BLaER1 treated with 17β-estradiol and CSF1 and Interleukin-3, amounts not matched to agents 10 nM and 100 nM (cell line): Measurements from ENCODE around the gene AMPH.
"Not testable (repeated sequence)": the region's sequence is repeated elsewhere in the genome, so short reads cannot be mapped to it uniquely, and the experiment has no call there.

Source experiments
- H3K27ac ChIP-seq, 11 experiments: shearing (Covaris generic); formaldehyde crosslinking; 2 replicates each; pipeline ENCODE4 v1.8.1; 2022
- H3K27me3 ChIP-seq, 11 experiments: shearing (Covaris generic); formaldehyde crosslinking; 2 replicates each; pipeline ENCODE4 v1.8.1; 2022
- H3K36me3 ChIP-seq, 11 experiments: shearing (Covaris generic); formaldehyde crosslinking; 2 replicates each; pipeline ENCODE4 v1.8.1; 2022
- H3K4me1 ChIP-seq, 10 experiments: shearing (Covaris generic); formaldehyde crosslinking; 2 replicates each; pipeline ENCODE4 v1.8.1; 2022
- H3K4me2 ChIP-seq, 11 experiments: shearing (Covaris generic); formaldehyde crosslinking; 2 replicates each; pipeline ENCODE4 v1.8.1; 2022
- H3K4me3 ChIP-seq, 10 experiments: shearing (Covaris generic); formaldehyde crosslinking; 2 replicates each; pipeline ENCODE4 v1.8.1; 2022
- H3K9ac ChIP-seq, 11 experiments: shearing (Covaris generic); formaldehyde crosslinking; 2 replicates each; pipeline ENCODE4 v1.8.1; 2022
- H3K9me3 ChIP-seq, 11 experiments: shearing (Covaris generic); formaldehyde crosslinking; replicated peaks in 1 of 11; 2 replicates each; pipeline ENCODE4 v1.8.1; 2022
- H4K20me1 ChIP-seq, 11 experiments: shearing (Covaris generic); formaldehyde crosslinking; 2 replicates each; pipeline ENCODE4 v1.8.1; 2022
- Cebpa-rat ChIP-seq, 11 experiments: shearing (Covaris generic); IDR thresholded peaks; 2 replicates each; pipeline ENCODE4 v1.8.1; 2022

Gene AMPH

DNA sequence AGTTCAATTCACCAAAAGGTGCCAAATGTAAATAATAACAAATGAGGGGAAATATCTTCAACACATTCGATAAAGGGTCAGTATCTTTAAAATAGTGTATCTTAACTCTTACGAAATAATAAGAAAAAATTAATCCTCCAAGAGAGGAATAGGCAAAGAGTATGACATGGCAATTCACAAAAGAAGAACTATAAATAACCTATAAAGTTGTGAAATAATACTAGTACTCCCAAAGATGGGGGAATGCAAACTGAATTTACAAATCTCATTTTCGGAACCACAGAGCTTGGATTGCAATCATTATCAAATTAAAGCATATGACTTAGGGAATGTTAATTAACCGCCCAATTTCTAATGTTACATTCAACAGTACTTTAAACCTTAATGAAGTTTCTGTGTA is 279.6 kb downstream of the AMPH start:
- no peaks in the 10 kb centered on the region for H3K9me3 ChIP-seq
- no peak overlapping the region for H3K27ac ChIP-seq
- no peak overlapping the region for H3K4me3 ChIP-seq
- H3K9ac ChIP-seq = no peak overlapping the region
- TF ChIP-seq Cebpa-rat (IDR thresholded peaks at IDR 0.05) = no peak
- no peaks in the 10 kb centered on the region for H4K20me1 ChIP-seq
- H3K36me3 ChIP-seq = no peaks in the 10 kb centered on the region
- H3K27me3 ChIP-seq = no peaks in the 10 kb centered on the region
- no peak overlapping the region for H3K4me2 ChIP-seq
- H3K4me1 ChIP-seq = peaks cover 0 to 8% (median 0%) of the 10 kb centered on the region in 10 experiments; a peak in 5 of 20 replicates

DNA sequence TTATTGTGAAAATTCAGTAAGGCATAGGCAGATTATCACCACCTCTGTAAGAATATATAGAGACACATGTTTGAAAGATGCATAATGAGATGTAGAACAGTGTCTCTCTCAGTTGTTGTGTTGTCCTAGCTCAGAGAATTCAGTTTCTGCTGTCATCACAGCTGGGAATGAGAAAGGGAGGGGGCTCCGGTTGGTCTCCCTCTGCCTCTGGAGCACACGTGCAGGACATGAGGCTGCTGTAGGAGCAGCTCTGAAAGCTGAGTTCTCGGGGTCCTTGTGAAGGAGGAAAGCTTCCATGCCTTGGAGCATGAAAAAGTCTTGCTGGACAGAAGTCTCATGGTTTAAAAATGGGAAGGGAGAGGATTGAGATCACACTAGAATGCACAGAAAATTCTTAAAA is 280.4 kb downstream of the AMPH start:
- H3K9me3 ChIP-seq, H3K27me3 ChIP-seq, H3K4me2 ChIP-seq, H3K27ac ChIP-seq, H3K4me3 ChIP-seq, H3K36me3 ChIP-seq, H3K9ac ChIP-seq, H4K20me1 ChIP-seq: not testable (repeated sequence)
- H3K4me1 ChIP-seq = peaks cover 0 to 15% (median 5%) of the 10 kb centered on the region in 10 experiments; a peak in 18 of 20 replicates

DNA sequence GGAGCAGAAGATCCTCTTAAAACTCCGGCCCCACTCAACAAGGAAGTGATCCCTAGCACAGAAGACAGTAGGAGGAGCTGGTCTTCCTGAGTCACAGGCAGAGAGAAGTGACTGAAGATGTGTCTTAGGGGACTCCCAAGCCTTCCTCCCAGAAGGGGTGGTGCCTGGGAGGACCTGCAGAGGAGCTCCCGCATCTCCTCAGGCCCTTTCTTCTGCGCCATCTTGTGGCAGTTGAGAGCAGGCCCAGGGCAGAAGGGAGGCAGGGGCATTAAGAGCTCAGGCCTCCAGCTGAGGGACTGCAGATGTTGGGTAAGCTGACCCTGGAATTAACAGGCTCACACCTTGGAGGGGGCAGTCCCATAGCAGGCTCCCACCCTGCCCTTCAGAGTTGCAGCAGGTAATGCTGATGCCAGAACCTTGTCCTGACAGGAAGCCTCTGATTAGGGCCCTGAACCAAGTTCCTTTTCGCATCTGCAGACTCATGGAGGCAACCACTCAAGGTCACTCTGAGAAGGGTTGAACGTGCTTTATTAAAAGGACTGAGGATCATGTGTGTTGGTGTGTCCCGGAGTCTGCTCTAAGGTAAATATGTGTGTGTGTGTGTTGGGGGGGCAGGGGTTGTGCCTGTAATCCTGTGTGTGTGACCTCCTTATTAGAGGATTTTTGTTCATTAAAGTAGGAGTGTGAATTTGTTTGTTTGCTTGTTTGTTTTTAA is 281.1 kb downstream of the AMPH start:
- peak overlapping the region in 7 of 11 experiments; percentile 50 to 70 (median 59); a peak in 12 of 22 replicates for H3K27ac ChIP-seq
- H3K27me3 ChIP-seq = not testable (repeated sequence)

DNA sequence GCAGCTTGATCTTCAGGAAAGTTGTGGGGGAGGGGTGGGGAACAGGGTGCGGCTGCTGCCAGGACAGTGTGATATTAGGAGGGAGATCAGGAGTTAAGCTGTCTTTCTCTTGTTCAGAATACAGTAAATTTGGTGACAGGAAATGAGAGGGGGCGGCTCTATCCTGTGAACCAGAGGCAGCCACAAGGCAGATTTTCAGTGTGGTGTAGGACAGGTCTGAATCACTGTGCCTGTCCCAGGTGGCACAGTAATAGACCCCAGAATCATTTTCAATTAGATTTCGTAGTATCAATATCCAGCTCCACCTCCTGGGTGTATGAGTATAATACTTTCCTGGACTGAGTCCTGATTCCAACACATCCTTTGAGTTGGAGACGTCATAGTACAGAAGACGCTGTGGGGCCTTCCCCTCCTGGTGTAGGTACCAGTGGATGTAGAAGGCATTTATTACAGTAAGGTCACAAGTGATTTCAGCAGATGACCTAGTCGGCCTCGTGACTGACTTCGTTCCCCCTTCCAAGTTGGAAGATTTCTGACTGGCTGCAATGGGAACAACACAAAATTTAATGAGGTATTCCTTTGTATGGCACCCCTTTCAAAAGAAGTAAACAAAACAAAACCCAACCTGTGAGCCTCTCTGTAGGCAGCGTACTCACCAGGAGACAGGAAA is 281.9 kb downstream of the AMPH start:
- H3K36me3 ChIP-seq, H3K27me3 ChIP-seq, H3K9me3 ChIP-seq, H4K20me1 ChIP-seq, H3K4me3 ChIP-seq: not testable (repeated sequence)
- Histone ChIP-seq H3K4me1 (peaks cover 9 to 30% (median 18%) of the 10 kb centered on the region in 10 experiments), H3K27ac (peak overlapping the region in 7 of 11 experiments; percentile 50 to 70 (median 59); a peak in 12 of 22 replicates), H3K4me2 (peak overlapping the region in 2 of 11 experiments; percentile 32 to 44; a peak in 2 of 22 replicates), H3K9ac (peak overlapping the region in 2 of 11 experiments; percentile 47 to 55; a peak in 1 of 22 replicates)

More for the DNA sequence above, 281.1 kb downstream of the AMPH start:
- Histone ChIP-seq H3K9ac (peak overlapping the region in 2 of 11 experiments; percentile 47 to 55; a peak in 1 of 22 replicates), H3K4me1 (peaks cover 3 to 23% (median 12%) of the 10 kb centered on the region in 10 experiments), H3K4me2 (peak overlapping the region in 2 of 11 experiments; percentile 32 to 44; a peak in 2 of 22 replicates)
- not testable (repeated sequence) for H4K20me1 ChIP-seq, H3K9me3 ChIP-seq, H3K36me3 ChIP-seq, H3K4me3 ChIP-seq

DNA sequence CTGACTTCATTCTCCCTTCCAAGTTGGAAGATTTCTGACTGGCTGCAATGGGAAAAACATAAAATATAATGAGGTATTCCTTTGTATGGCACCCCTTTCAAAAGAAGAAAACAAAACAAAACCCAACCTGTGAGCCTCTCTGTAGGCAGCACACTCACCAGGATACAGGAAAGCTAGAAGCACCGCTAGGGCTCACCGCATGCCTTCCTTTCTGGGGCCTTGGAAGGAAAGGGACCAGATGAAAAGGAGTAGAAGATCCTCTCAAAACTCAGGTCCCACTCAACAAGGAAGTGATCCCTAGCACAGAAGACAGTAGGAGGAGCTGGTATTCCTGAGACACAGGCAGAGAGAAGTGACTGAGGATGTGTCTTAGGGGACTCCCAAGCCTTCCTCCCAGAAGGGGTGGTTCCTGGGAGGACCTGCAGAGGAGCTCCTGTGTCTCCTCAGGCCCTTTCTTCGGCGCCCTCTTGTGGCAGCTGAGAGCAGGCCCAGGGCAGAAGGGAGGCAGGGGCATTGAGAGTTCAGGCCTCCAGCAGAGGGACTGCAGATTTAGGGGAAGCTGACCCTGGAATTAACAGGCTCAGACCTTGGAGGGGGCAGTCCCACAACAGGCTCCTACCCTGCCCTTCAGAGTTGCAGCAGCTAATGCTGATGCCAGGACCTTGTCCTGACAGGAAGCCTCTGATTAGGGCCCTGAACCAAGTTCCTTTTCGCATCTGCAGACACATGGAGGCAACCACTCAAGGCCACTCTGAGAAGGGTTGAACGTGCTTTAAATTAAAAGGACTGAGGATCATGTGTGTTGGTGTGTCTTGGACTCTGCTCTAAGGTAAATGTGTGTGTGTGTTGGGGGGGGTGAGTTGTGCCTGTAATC is 285.6 kb downstream of the AMPH start:
- H3K9ac ChIP-seq, H4K20me1 ChIP-seq, H3K9me3 ChIP-seq, H3K27me3 ChIP-seq, H3K4me3 ChIP-seq, H3K36me3 ChIP-seq: not testable (repeated sequence)
- Histone ChIP-seq H3K27ac (peak overlapping the region in 9 of 11 experiments; percentile 0 to 59 (median 20); a peak in 10 of 22 replicates), H3K4me2 (peak overlapping the region; percentile 10 to 65 (median 46); a peak in 17 of 22 replicates), H3K4me1 (peaks cover 16 to 48% (median 39%) of the 10 kb centered on the region in 10 experiments)

DNA sequence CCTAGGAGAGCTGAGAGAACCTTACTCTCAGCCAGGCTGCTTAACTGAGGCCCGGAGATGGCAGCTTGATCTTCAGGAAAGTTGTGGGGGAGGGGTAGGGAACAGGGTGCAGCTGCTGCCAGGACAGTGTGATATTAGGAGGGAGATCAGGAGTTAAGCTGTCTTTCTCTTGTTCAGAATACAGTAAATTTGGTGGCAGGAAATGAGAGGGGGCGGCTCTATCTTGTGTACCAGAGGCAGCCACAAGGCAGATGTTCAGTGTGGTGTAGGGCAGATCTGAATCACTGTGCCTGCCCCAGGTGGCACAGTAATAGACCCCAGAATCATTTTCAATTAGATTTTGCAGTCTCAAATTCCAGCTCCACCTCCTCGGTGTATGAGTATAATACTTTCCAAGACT is 286.4 kb downstream of the AMPH start:
- H3K27ac ChIP-seq = peak overlapping the region in 2 of 11 experiments; percentile 57 to 59; a peak in 4 of 22 replicates
- H3K4me1 ChIP-seq = peaks cover 21 to 54% (median 45%) of the 10 kb centered on the region in 10 experiments
- not testable (repeated sequence) for H3K9me3 ChIP-seq, H3K4me3 ChIP-seq, H3K36me3 ChIP-seq, H3K27me3 ChIP-seq, H4K20me1 ChIP-seq
- H3K4me2 ChIP-seq = peak overlapping the region in 10 of 11 experiments; percentile 15 to 65 (median 41); a peak in 13 of 22 replicates
- H3K9ac ChIP-seq = 0 out of 22 replicates have a peak overlapping the region, but pooled peaks of 1 of the 11 experiments have one; percentile 23

DNA sequence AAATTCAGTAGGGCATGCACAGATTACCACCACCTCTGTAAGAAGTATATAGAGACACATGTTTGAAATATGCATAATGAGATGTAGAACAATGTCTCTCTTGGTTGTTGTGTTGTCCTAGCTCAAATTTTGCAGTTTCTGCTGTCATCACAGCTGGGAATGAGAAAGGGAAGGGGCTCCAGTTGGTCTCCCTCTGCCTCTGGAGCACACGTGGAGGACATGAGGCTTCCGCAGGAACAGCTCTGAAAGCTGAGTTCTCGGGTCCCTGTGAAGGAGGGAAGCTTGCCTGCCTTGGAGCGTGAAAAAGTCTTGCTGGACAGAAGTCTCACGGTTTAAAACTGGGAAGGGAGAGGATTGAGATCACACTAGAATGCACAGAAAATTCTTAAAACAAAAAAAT is 289.0 kb downstream of the AMPH start:
- peak overlapping the region in 2 of 10 experiments; percentile 38 to 57; a peak in 4 of 20 replicates for H3K4me3 ChIP-seq
- H3K27me3 ChIP-seq, H3K9me3 ChIP-seq, H4K20me1 ChIP-seq, H3K36me3 ChIP-seq: not testable (repeated sequence)
- H3K4me2 ChIP-seq = peak overlapping the region in 8 of 11 experiments; percentile 56 to 86 (median 78); a peak in 12 of 22 replicates
- H3K9ac ChIP-seq = peak overlapping the region in 4 of 11 experiments; percentile 2 to 58 (median 36); a peak in 3 of 22 replicates
- H3K4me1 ChIP-seq = peaks cover 21 to 73% (median 44%) of the 10 kb centered on the region in 10 experiments
- peak overlapping the region in 4 of 11 experiments; percentile 23 to 63 (median 52); a peak in 6 of 22 replicates for H3K27ac ChIP-seq

DNA sequence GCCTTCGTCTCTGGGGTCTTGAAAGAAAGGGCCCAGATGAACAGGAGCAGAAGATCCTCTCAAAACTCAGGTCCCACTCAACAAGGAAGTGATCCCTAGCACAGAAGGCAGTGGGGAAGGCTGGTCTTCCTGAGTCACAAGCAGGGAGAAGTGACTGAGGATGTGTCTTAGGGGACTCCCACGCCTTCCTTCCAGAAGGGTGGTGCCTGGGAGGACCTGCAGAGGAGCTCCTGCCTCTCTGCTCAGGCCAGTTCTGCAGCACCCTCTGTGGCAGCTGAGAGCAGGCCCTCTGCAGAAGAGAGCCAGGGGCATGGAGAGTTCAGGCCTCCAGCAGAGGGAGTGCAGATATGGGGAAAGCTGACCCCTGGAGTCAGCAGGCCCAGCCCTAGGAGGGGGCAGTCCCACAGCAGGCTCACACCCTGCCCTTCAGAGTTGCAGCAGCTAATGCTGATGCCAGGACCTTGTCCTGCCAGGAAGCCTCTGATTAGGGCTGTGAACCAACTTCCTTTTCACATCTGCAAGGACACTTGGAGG is 289.9 kb downstream of the AMPH start:
- Histone ChIP-seq H3K27ac (peak overlapping the region in 10 of 11 experiments; percentile 14 to 63 (median 46); a peak in 17 of 22 replicates), H3K4me2 (peak overlapping the region; percentile 27 to 86 (median 73); a peak in 21 of 22 replicates), H3K9ac (peak overlapping the region in 6 of 11 experiments; percentile 18 to 58 (median 24); a peak in 5 of 22 replicates), H3K4me3 (peak overlapping the region in 2 of 10 experiments; percentile 38 to 57; a peak in 4 of 20 replicates), H3K4me1 (peaks cover 29 to 82% (median 51%) of the 10 kb centered on the region in 10 experiments)
- not testable (repeated sequence) for H3K27me3 ChIP-seq, H3K36me3 ChIP-seq, H3K9me3 ChIP-seq, H4K20me1 ChIP-seq
